ENCODE measurements around the gene CYP1B1.

- TF ChIP-seq CTCF (IDR thresholded peaks at IDR 0.05 in 4 of 5, conservative IDR thresholded peaks at IDR 0.05 in 1 of 5) (no peak), POLR2A (IDR thresholded peaks at IDR 0.05) (no peak)
These were observed 54.4 kb downstream of the CYP1B1 start for GRCh38 chr2:38021589-38021988.

Measured in gastrocnemius medialis (tissue), 4 donors.